ENCODE results near the gene ECEL1.

GRCh38 chr2:232486558-232487384 is 863 bp downstream of the ECEL1 start:
- TF ChIP-seq CTCF (IDR thresholded peaks at IDR 0.05) = no peak
- TF ChIP-seq POLR2A (IDR thresholded peaks at IDR 0.05) = no peak

Measured in Peyer's patch (tissue), 4 donors.